Tibial nerve (tissue), 4 donors: ENCODE results near the gene MYRIP. TPM values are rescaled to one million over a fixed set of nuclear protein-coding genes. Genes with fewer than 3 reads are reported as not detected.
"Not testable (repeated sequence)": the region's sequence is repeated elsewhere in the genome, so short reads cannot be mapped to it uniquely, and the experiment has no call there.

Source experiments
- DNase-seq, 2 donors: peaks; one replicate each; pipeline ENCODE4 v3.0.0-alpha.2; 2019; ENCODE audit warnings: low spot score in 2 of 2
- H3K27ac ChIP-seq, 4 donors: fragments of 200-600 bp; sonication (generic) in 3 of 4; one replicate each; pipeline ENCODE4 v1.5.1; 2017 to 2019; ENCODE audit warnings: mild to moderate bottlenecking in 1 of 4
- H3K27me3 ChIP-seq, 2 donors: fragments of 200-600 bp; sonication (generic) in 1 of 2; one replicate each; pipeline versions ENCODE4 v1.5.1 to v1.6.0; 2017 to 2019
- H3K36me3 ChIP-seq, 3 donors: fragments of 200-600 bp; sonication (generic); one replicate each; pipeline ENCODE4 v1.5.1; 2018 to 2019
- H3K4me1 ChIP-seq, 4 donors: fragments of 200-600 bp; sonication (generic) in 3 of 4; one replicate each; pipeline ENCODE4 v1.5.1; 2017 to 2019
- H3K4me3 ChIP-seq, 4 donors: fragments of 200-600 bp; sonication (generic) in 3 of 4; one replicate each; pipeline ENCODE4 v1.5.1; 2017 to 2019; ENCODE audit warnings: mild to moderate bottlenecking in 1 of 4, moderate library complexity in 1 of 4
- H3K9me3 ChIP-seq, 4 donors: fragments of 200-600 bp; sonication (generic) in 3 of 4; one replicate each; pipeline ENCODE4 v1.5.1; 2017 to 2019
- EP300 ChIP-seq, 2 donors: sonication (generic); formaldehyde crosslinking; IDR thresholded peaks; one replicate each; pipeline ENCODE4 v1.6.1; 2017; ENCODE audit warnings: antibody characterized with exemption in 2 of 2, mild to moderate bottlenecking in 1 of 2
- POLR2A ChIP-seq, 2 donors: fragments of 450-650 bp; IDR thresholded peaks; one replicate each; pipeline ENCODE4 v1.6.1; 2017; ENCODE audit warnings: antibody characterized with exemption in 2 of 2, mild to moderate bottlenecking in 2 of 2, moderate library complexity in 2 of 2
- WGBS, 2 donors: methylation state at CpG; one replicate each; pipeline ENCODE4 v1.1.5; 2018; 5-methylcytosine and 5-hydroxymethylcytosine counted together
- total RNA-seq, 4 donors: library from RNA; depleted of rRNA; stranded (reverse); fragments of >200 nt; gene quantifications; one replicate each; pipeline ENCODE4 v1.1.0, GENCODE V29; 2016
- TF ChIP-seq, protein P1 (sequence below), 5 experiments: fragments of 200-600 bp in 3 of 5; fragments of 450-650 bp in 2 of 5; sonication (generic) in 3 of 5; IDR thresholded peaks; one replicate each; pipeline ENCODE4 v1.5.1; 2016 to 2019; ENCODE audit warnings: antibody characterized with exemption in 5 of 5, mild to moderate bottlenecking in 3 of 5, moderate library complexity in 2 of 5

MYRIP gene
- total RNA-seq, 4 donors from 2014 or later = 2.9 to 12.0 (median 9.9) TPM

DNA sequence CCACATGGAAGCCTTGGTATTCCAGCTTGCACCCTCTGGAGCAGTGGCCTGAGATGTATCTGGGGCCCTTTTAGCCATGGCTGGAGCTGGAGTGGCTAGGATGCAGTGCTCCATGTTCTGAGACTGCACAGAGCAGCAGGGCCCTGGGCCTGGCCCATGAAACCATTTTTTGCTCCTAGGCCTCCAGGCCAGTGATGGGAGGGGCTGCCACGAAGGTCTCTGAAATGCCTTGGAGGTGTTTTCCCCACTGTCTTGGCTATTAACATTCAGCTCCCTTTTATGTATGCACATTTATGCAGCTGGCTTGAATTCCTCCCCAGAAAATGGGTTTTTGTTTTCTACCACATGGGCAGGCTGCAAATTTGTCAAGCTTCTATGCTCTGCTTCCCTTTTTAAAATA, 43.0 kb upstream of the MYRIP start:
- Histone ChIP-seq H3K4me1 (no peaks in the 10 kb centered on the region), H3K27ac (no peak overlapping the region), H3K27me3 (no peaks in the 10 kb centered on the region), H3K4me3 (no peak overlapping the region), H3K36me3 (no peaks in the 10 kb centered on the region), H3K9me3 (no peaks in the 10 kb centered on the region)
- TF ChIP-seq POLR2A (IDR thresholded peaks at IDR 0.05) (no peak), EP300 (IDR thresholded peaks at IDR 0.05) (no peak)
- TF ChIP-seq, protein P1, sequence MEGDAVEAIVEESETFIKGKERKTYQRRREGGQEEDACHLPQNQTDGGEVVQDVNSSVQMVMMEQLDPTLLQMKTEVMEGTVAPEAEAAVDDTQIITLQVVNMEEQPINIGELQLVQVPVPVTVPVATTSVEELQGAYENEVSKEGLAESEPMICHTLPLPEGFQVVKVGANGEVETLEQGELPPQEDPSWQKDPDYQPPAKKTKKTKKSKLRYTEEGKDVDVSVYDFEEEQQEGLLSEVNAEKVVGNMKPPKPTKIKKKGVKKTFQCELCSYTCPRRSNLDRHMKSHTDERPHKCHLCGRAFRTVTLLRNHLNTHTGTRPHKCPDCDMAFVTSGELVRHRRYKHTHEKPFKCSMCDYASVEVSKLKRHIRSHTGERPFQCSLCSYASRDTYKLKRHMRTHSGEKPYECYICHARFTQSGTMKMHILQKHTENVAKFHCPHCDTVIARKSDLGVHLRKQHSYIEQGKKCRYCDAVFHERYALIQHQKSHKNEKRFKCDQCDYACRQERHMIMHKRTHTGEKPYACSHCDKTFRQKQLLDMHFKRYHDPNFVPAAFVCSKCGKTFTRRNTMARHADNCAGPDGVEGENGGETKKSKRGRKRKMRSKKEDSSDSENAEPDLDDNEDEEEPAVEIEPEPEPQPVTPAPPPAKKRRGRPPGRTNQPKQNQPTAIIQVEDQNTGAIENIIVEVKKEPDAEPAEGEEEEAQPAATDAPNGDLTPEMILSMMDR (IDR thresholded peaks at IDR 0.05) = no peak
- WGBS, 2 donors = 47 to 59% methylated on average over 1 of the region's 1 CpG
- DNase-seq = no peak

DNA sequence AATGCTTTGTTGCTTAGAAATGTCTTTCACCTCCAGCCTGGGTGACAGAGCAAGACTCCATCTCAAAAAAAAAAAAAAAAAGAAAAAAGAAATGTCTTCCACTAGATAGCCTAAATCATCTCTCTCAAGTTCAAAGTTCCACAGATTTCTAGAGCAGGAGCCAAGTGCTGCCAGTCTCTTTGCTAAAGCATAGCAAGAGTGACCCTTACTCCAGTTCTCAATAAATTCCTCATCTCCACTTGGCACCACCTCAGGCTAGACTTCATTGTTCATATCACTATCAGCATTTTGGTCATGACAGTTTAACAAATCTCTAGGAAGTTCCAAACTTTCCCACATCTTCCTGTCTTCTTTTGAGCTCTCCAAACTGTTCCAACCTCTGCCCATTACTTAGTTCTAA, 42.5 kb upstream of the MYRIP start:
- not testable (repeated sequence) for H3K4me1 ChIP-seq, DNase-seq, H3K9me3 ChIP-seq, H3K4me3 ChIP-seq, H3K27ac ChIP-seq, H3K36me3 ChIP-seq, H3K27me3 ChIP-seq

DNA sequence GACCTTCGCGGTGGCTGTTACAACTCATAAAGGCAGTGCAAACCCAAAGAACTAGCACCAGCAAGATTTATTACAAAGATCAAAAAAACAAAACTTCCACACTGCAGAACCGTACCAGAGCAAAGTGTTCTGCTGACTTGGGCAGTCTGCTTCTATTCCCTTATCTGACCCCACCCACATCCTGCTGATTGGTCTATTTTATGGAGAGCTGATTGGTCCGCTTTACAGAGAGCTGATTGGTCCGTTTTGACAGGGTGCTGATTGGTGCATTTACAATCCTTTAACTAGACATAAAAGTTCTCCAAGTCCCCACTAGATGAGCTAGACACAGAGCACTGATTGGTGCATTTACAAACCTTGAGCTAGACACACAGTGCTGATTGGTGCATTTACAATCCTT, 31.2 kb upstream of the MYRIP start:
- H3K27me3 ChIP-seq, DNase-seq, H3K27ac ChIP-seq, H3K4me1 ChIP-seq, H3K4me3 ChIP-seq, H3K36me3 ChIP-seq, H3K9me3 ChIP-seq: not testable (repeated sequence)
- 87 to 88% methylated on average over 5 of the region's 5 CpGs for WGBS, 2 donors

DNA sequence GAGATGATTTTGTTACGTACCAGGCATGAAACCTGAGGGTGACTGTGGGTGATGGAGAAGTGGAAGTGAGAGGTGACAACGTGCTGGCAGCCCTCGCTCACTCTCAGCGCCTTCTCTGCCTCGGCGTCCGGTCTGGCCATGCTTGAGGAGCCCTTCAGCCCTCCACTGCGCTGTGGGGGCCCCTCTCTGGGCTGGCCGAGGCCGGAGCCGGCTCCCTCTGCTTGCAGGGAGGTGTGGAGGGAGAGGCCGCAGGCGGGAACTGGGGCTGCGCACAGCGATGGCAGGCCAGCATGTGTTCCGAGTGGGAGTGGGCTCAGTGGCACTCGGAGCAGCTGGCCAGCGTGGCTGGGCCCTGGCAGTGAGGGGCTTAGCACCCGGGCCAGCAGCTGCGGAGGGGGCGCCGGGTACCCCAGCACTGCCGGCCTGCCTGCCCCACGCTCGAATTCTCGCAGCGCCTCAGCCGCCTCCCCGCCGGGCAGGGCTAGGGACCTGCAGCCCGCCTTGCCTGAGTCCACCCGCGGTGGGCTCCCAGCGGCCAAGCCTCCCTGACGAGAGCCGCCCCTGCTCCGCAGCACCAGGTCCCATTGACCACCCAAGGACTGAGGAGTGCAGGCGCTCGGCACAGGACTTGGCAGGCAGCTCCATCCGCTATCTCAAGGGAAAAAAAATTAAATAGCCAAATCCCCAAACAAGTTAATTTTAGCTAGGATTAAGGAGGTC, 29.7 kb upstream of the MYRIP start:
- WGBS, 2 donors = 85 to 89% methylated on average over 33 to 37 of the region's 40 CpGs
- TF ChIP-seq, protein P1 (IDR thresholded peaks at IDR 0.05) = no peak
- TF ChIP-seq POLR2A (IDR thresholded peaks at IDR 0.05) (no peak), EP300 (IDR thresholded peaks at IDR 0.05) (no peak)
- Histone ChIP-seq H3K27ac (no peak overlapping the region), H3K36me3 (no peaks in the 10 kb centered on the region), H3K27me3 (no peaks in the 10 kb centered on the region), H3K4me1 (no peaks in the 10 kb centered on the region), H3K4me3 (no peak overlapping the region), H3K9me3 (peaks cover 0 to 7% (median 0%) of the 10 kb centered on the region in 4 donors)
- no peak for DNase-seq

DNA sequence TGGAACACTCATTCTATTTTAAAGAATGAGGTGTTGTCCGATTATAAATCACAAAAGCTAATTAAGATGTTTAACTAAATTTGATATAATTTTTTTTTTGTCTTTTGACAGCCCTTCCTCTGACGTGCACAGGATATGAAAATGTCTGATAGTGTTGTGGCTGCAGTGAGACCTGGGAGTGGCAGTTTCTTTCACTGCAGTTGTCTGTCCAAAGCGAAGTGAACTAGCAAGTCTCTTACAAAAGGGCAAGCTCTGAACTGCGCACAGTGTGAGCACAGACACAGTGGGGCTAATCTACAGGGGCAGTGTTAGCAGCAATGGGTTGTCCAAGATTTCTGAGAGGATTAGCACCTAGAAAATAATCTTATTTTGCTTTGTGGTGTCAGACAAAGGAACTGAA, 29.1 kb upstream of the MYRIP start:
- Histone ChIP-seq H3K4me1 (no peaks in the 10 kb centered on the region), H3K4me3 (no peak overlapping the region), H3K27ac (no peak overlapping the region), H3K27me3 (no peaks in the 10 kb centered on the region), H3K9me3 (peaks cover 0 to 7% (median 0%) of the 10 kb centered on the region in 4 donors), H3K36me3 (no peaks in the 10 kb centered on the region)
- no peak for DNase-seq
- WGBS, 2 donors = 53 to 62% methylated on average over 4 of the region's 4 CpGs
- TF ChIP-seq POLR2A (IDR thresholded peaks at IDR 0.05) = no peak
- TF ChIP-seq EP300 (IDR thresholded peaks at IDR 0.05) = no peak
- TF ChIP-seq, protein P1 (IDR thresholded peaks at IDR 0.05) = no peak

DNA sequence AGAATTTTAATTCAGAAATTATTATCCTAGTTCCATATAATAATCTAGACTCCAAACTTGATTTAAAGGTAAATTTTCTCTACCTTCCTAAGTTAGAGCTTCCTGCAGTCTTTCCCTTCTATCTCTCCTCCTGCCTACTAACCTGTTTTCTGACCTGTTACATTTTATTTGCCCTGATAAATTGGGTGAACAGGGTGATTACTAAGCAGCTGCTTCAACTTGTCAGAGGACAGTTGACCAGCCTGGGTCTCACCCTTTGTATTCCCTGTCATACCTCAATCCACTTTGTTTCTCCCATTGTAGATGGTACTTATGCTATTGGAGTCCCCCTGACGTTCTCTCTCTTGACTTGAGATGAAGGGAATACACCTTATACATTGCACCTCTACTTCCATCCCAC, 28.4 kb upstream of the MYRIP start:
- WGBS, 2 donors = 70 to 71% methylated on average over 1 of the region's 1 CpG

More for the DNA sequence above, 28.4 kb upstream of the MYRIP start:
- H3K4me3 ChIP-seq = no peak overlapping the region
- no peak for DNase-seq
- H3K27ac ChIP-seq = no peak overlapping the region
- no peaks in the 10 kb centered on the region for H3K27me3 ChIP-seq
- no peak for TF ChIP-seq POLR2A (IDR thresholded peaks at IDR 0.05)
- TF ChIP-seq, protein P1 (IDR thresholded peaks at IDR 0.05) = no peak
- no peak for TF ChIP-seq EP300 (IDR thresholded peaks at IDR 0.05)
- no peaks in the 10 kb centered on the region for H3K4me1 ChIP-seq
- no peaks in the 10 kb centered on the region for H3K36me3 ChIP-seq
- H3K9me3 ChIP-seq = peaks cover 0 to 7% (median 0%) of the 10 kb centered on the region in 4 donors
